AG10803 (cell line): Measurements from ENCODE around the gene YIPF3.
"Not testable (repeated sequence)": the region's sequence is repeated elsewhere in the genome, so short reads cannot be mapped to it uniquely, and the experiment has no call there.

Experiments used
- DNase-seq: peaks from one replicate; pipeline ENCODE4 v3.0.0; 2010; ENCODE audit warnings: low read depth
- H3K4me3 ChIP-seq: 2 replicates; pipeline ENCODE4 v1.5.1; 2011; ENCODE audit warnings: mild to moderate bottlenecking, low read length, control low read depth
- CTCF ChIP-seq: conservative IDR thresholded peaks from 2 replicates; pipeline ENCODE4 v1.5.1; 2011; ENCODE audit warnings: mild to moderate bottlenecking, low read length, control low read depth, inconsistent platforms

Gene YIPF3

GRCh38 chr6:43503443-43503842 is 13.3 kb downstream of the YIPF3 start:
- no peak for TF ChIP-seq CTCF
- DNase-seq: no peak
- no peak overlapping the region for H3K4me3 ChIP-seq

DNA sequence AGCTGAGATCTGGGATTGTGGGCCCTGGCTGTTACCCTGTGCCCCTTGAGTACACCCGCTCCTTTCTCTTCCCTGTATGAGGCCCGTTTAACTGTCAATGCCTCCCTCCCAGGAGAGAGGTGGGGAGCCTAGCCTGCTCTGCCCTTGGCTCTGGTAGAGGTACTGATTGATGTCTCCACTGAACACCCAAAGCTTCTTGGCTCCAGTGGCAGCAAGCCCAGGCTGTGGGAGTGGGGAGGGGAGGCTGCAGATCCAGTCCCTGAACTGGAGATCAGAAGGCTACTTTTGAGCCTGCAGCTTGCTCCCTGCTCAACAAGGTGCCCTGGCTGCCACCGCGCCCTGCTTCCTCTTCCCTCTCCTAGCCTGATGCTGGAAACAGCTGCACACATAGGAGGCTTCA is 14.1 kb downstream of the YIPF3 start:
- no peak for TF ChIP-seq CTCF

DNA sequence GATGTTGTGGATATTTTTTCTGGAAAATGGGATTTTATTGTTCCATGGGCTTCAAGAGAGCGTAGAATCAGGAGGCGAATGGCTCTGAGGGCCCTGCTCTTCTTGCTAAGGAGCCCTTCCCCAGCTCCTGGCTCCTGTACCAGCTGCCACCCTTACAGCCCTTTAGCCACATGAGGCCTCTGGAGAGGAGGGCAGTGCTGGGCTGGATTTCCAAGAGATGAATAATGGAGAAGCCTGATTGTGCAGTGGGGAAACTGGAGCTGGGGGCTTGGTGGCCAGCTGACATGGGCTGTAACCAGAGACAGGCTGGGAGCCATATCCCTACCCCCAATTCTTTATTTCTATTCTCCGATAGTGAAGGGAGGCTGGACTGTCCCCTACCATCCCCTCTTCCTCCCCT is 15.8 kb downstream of the YIPF3 start:
- DNase-seq: no peak
- no peak overlapping the region for H3K4me3 ChIP-seq
- no peak for TF ChIP-seq CTCF

More for the DNA sequence above, 14.1 kb downstream of the YIPF3 start:
- no peak overlapping the region for H3K4me3 ChIP-seq
- no peak for DNase-seq

- no peak for TF ChIP-seq CTCF
- DNase-seq: no peak
- no peak overlapping the region for H3K4me3 ChIP-seq
These were observed 17.5 kb downstream of the YIPF3 start for GRCh38 chr6:43499028-43499815.

GRCh38 chr6:43498291-43498690 is 18.4 kb downstream of the YIPF3 start:
- DNase-seq, H3K4me3 ChIP-seq: not testable (repeated sequence)

GRCh38 chr6:43497689-43498088 is 19.0 kb downstream of the YIPF3 start:
- no peak overlapping the region for H3K4me3 ChIP-seq
- no peak for DNase-seq
- TF ChIP-seq CTCF: no peak

DNA sequence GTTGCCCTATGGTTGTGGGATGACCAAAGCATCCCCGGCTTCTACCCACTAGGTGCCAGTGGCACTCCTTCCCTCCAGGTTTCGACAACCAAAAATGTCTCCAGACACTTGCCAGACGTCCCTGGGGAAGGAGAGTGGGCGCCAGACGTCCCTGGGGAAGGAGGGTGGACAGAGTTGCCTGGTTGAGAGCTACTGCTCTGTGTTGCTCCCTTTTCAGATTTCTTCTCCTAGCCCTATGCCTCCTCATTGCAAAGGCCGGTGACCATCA is 19.7 kb downstream of the YIPF3 start:
- TF ChIP-seq CTCF: no peak
- H3K4me3 ChIP-seq: no peak overlapping the region
- no peak for DNase-seq
